ENCODE results near the gene GNAI3. TPM values are rescaled to one million over a fixed set of nuclear protein-coding genes. Genes with fewer than 3 reads are reported as not detected.

GNAI3 gene
- total RNA-seq, result 10.1 TPM

DNA sequence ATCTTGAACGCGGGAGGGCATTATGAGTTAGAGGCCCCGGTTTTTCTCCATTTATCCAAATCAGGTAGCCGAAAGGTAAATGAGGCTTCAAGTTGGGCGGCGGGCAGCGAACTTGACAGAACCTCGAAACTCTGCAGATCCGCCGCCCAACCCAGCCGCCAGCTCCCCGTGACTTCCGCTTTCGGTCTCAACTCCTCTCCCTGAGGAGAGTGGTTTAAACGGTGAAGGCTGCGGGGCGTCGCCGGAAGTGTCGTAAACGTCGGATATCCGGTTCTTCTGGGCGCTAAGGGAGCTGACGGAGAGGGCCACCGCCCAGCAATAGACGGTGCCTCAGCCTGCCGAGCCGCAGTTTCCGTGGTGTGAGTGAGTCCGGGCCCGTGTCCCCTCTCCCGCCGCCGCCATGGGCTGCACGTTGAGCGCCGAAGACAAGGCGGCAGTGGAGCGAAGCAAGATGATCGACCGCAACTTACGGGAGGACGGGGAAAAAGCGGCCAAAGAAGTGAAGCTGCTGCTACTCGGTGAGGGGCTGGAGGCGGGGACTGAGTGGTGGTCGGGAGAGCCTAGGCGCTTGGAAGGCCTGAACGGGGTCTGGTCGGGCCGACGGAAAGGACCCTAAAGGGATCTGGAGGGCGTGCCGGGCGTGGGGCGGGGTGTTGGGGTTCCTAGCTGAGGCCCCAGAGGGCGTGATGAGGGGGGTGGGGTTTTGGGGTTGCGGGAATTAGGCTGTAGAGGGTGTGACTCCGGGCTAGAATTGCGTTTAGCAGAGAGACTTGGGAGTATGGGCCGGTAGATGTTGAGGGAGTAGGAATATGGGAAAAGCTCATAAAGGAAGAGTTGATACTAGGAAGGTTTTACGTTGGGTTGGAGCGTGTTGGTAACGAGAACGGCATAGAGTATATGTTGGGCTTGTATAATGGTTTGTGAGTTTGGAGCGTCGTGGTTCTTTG, at the start of gene GNAI3:
Gene GNAI3 (plus strand): TSS at position 295 of the 947 bp plus-strand sequence. CDS start 106 bp downstream, at position 401.
- peak; percentile 98 for DNase-seq

- DNase-seq, result no peak
Measured at GRCh38 chr1:109499081-109499480, 49.3 kb upstream of the GNAI3 start.

GRCh38 chr1:109499661-109500536, 48.5 kb upstream of the GNAI3 start:
- no peak for DNase-seq

- DNase-seq, result no peak
Measured at GRCh38 chr1:109500941-109501381, 47.5 kb upstream of the GNAI3 start.

- DNase-seq, result no peak
Measured at GRCh38 chr1:109501644-109502363, 46.6 kb upstream of the GNAI3 start.

DNA sequence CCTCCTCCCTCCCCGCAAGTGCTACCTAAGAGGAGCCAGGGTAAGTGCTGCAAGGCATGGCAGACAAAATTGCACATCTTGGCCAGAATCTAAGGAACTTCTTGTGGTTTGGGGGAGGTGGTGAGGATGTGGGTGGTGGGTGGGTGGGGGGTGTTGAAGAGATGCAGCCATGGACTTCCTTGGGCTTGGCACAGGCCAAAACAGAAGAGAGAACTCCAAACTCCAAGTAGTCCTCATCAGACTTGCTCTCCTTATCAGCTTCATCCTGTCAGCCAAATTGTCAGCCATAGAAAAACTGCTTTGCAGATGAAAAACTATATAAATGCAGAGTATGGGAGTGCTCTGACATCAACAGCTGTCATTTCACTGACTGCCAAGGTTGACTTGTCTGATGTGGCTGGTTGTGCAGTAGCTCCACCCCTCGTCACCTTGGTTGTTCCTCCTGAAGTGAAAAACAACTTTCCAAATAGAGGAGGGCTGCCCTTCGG, 46.0 kb upstream of the GNAI3 start:
- DNase-seq, result no peak

GRCh38 chr1:109503935-109504334, 44.5 kb upstream of the GNAI3 start:
- DNase-seq, result no peak

DNA sequence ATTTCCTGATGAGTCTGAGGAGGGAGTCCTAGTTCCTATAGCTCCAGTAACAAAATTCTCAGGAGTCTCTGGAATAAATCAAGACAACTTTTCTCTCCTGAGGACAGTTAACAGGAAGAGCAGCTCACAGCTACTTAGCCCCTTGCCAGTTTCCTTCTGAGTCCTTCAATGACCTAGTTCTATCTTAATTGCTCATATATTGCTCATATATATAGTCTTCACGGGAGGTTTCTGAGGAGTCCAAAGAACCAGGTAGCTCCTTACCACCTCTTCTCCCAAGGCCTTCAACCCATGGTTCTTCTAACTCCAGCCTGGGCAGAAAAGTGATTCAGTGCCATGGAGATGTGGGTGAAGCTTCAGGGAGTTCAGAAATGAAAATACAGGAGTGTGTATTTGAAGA, 43.4 kb upstream of the GNAI3 start:
- no peak for DNase-seq

- no peak for DNase-seq
Measured at GRCh38 chr1:109508001-109508872, 40.2 kb upstream of the GNAI3 start.

- DNase-seq, result no peak
Measured at GRCh38 chr1:109508873-109509175, 39.6 kb upstream of the GNAI3 start.

GRCh38 chr1:109509176-109510134, 39.0 kb upstream of the GNAI3 start, which contains the start of gene AMIGO1:
Gene AMIGO1 (minus strand): TSS chr1:109509727. CDS start chr1:109508912, 815 bp downstream.
- peak; percentile 82 for DNase-seq

GRCh38 chr1:109513110-109513710, 35.2 kb upstream of the GNAI3 start:
- no peak for DNase-seq

DNA sequence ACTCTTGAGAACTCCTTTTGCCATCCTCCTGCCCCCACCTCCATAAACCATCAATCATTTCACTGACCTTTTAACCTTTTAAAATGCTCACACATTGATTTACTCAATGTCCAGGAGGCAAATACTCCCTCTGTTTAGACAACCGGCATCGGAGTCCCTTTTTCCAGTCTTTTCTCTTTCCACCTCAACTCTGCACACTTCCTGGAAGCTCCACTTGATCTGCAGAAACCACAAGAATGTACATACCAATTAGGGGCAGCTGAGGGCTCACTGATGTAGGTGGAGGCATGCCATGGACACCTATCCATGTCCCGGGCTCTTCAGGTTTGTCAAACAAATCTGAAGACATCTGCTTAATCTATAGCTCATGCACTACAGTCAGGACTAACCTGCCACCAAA, 33.6 kb upstream of the GNAI3 start:
- DNase-seq, result no peak

- no peak for DNase-seq
Measured at GRCh38 chr1:109516872-109517271, 31.5 kb upstream of the GNAI3 start.

DNA sequence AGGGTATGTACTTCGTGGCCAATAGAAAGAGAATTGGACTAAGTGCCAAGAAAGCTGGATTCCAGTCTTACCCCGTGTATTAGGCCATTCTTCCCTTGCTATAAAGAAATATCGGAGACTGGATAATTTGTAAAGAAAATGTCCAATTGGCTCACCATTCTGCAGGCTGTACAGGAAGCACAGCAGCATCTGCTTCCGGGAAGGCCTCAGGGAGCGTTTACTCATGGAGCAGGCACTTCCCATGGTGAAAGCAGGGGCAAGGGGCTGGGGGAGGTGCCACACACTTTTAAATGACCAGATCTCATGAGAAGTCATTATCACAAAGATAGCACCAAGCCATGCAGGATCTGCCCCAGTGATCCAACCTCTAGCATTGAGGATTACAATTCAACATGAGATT, 31.1 kb upstream of the GNAI3 start:
- no peak for DNase-seq

DNA sequence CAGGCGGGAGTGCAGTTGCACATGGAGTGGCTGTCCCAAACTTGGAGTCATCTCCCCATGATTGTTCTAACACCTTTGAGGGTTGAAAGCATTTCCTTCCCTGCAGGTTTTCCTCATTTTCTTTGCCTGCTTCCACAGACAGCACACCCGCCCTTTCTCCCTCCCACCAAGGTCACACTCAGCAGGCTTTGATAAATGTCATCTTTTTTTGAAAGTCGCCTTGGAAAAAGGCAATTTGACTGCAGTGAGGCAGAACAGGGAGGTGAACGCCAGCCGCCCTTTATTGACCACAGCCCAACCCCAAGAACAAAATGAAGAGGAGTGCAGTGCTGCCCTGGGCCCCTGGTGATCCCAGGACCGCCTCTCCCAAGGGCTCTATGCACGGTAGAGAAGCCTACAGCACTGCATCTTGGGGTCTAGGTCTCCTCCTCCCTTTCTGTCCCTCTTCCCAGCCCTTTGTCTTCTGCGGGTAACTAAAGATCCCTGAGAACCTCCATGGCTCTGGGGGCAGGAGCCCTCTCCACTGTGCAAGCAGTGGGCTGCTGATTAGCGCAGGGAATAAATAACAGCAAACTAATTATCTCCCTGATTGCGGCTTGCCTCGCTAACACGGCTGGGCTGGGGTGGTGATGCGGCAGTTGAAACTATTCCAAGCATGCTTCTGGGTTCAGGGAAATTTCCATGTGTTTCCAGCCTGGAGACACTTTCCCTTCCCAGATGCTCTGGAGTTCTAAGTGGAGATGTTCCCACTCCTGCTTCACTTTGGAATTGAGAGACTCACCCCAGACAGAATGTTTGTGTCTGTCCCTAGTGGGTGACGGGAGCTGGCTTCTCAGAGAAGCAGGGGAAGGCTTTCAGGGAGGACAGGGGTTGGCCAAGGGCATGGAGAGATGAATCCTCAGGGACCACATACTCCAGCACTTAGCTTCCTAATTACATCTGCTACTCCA, 27.1 kb upstream of the GNAI3 start:
- no peak for DNase-seq

DNA sequence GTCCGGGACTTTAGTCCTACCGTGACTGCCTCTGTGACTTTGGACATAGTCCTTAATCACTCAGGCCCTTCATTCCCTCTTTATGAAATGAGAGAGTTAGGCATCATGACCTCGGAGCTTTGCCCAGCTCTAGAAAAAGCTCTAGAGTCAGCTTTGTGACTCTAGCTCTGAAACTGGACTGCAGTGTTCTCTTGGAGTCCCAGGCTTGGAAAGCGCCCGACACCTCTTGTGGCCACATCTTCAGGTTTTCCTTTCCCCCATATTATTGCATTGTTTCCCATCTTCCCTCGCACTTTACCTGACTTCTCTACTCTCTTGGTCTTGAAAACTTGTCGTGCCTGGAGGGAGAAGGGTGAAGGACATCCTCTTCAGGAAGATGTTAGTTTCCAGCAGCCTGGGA, 26.4 kb upstream of the GNAI3 start:
- no peak for DNase-seq

DNA sequence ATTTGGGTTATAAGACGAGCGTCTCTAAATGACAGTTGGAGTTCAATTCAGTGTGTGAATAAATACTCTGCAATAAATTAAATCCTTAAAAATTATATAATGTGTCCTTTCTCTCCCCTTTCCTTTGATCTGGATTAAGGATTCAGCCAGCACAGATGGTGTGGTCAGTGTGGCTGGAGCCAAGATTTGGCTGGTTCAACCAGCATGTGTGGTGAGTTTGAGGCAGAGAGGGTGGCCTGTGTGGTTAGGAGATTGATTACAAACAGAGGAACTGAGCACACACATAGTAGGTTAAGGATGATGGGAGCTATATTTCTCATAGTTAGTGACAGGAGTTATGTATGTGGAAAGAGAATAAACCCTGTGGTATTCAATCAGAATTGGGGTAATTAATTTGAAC, 24.7 kb upstream of the GNAI3 start:
- DNase-seq, result no peak
